ENCODE results near the gene RPL36A. TPM values are rescaled to one million over a fixed set of nuclear protein-coding genes. Genes with fewer than 3 reads are reported as not detected.

The RPL36A gene
- total and polyA plus RNA-seq, 10 of the 15 experiments (the other 5 are each of a cell fraction or from before 2014, with no cell fraction given) = 425 to 4,528 (median 3,270) TPM

DNA sequence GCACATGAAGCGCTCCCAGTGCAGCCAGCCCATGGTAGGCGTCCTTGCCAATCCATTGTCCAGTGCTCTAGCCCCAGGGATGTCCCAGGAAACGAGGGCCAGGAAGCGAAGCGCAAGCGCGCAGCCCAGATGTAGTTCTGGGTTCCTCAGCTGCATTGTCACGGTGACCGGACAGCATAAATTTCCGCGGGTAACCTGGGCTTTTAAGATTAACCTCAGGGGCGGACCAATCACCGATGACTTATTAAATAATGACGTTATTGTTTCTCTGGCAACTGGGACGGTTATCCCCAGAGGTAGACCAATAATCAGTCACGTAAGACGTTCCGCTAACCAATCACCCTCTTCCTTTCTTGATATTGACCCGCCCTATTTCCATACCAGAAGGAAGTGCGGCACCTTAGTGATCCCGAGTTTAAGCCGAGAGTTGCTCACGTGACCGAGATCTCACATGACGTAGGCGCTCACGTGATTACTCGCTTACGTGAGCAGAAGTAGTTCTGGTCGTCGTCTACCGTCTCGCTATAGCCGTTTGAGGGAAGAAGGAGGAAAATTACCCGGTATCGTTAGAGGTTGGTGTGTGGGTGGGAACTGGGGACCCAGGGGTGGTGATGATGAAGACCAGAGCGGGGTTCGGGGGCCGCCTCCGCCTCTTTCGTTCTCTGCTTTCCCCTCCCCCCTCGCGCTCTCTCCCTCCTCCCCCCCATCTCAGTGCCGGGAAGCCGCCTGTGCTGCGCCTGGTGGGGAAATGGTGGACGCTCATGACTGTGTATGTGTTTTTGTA, 17.1 kb downstream of the RPL36A start, which contains the start of the genes GLA and HNRNPH2 (continued):
- TF ChIP-seq ZBTB4 (CRISPR knock-in tag; IDR thresholded peaks at IDR 0.05) = peak; percentile 39; the same call in 1 of the 2 replicates
- TF ChIP-seq JUND (IDR thresholded peaks at IDR 0.05; ENCODE audit: low read depth, low read length) = no peak
- no peak for TF ChIP-seq ZNF592 (IDR thresholded peaks at IDR 0.05)
- TF ChIP-seq MEF2B (IDR thresholded peaks at IDR 0.05; ENCODE audit: partially characterized antibody, poor library complexity, severe bottlenecking) = no peak
- no peak for TF ChIP-seq IRF5 (IDR thresholded peaks at IDR 0.05; ENCODE audit: borderline replicate concordance)
- no peak for TF ChIP-seq FOXK2 (IDR thresholded peaks at IDR 0.05)
- TF ChIP-seq BHLHE40 (IDR thresholded peaks at IDR 0.05; ENCODE audit: borderline replicate concordance in 1 of 2, low read depth in 2 of 2, low read length in 1 of 2) = peak; percentile 95 to 99
- no peak for TF ChIP-seq SREBF1 (IDR thresholded peaks at IDR 0.05; ENCODE audit: low read length)
- 0 out of 2 replicates have a peak, but pooled peaks have one; percentile 46 for TF ChIP-seq TAF1 (IDR thresholded peaks at IDR 0.05; ENCODE audit: borderline replicate concordance, low read depth, low read length)
- peak; percentile 81 for TF ChIP-seq POLR2AphosphoS5 (IDR thresholded peaks at IDR 0.05; ENCODE audit: low read length)
- TF ChIP-seq STAT3 (IDR thresholded peaks at IDR 0.05; ENCODE audit: low read depth, low read length) = 0 out of 2 replicates have a peak, but pooled peaks have one; percentile 43
- TF ChIP-seq TCF7 (IDR thresholded peaks at IDR 0.05; ENCODE audit: borderline replicate concordance) = no peak
- peak; percentile 92 for TF ChIP-seq YY1 (IDR thresholded peaks at IDR 0.05; ENCODE audit: low read depth, low read length)
- no peak for TF ChIP-seq RCOR1 (conservative IDR thresholded peaks at IDR 0.05; ENCODE audit: low read depth, low read length)
- TF ChIP-seq CHD4 (IDR thresholded peaks at IDR 0.05) = no peak
- TF ChIP-seq IKZF2 (IDR thresholded peaks at IDR 0.05) = peak; percentile 33 to 37; a peak in 3 of 4 replicates
- TF ChIP-seq YBX1 (IDR thresholded peaks at IDR 0.05) = no peak
- TF ChIP-seq E2F8 (IDR thresholded peaks at IDR 0.05; ENCODE audit: low read depth, partially characterized antibody) = peak; percentile 25

Measured in GM12878 (cell line).